ENCODE results near the gene PIGQ.

- TF ChIP-seq, protein P1, sequence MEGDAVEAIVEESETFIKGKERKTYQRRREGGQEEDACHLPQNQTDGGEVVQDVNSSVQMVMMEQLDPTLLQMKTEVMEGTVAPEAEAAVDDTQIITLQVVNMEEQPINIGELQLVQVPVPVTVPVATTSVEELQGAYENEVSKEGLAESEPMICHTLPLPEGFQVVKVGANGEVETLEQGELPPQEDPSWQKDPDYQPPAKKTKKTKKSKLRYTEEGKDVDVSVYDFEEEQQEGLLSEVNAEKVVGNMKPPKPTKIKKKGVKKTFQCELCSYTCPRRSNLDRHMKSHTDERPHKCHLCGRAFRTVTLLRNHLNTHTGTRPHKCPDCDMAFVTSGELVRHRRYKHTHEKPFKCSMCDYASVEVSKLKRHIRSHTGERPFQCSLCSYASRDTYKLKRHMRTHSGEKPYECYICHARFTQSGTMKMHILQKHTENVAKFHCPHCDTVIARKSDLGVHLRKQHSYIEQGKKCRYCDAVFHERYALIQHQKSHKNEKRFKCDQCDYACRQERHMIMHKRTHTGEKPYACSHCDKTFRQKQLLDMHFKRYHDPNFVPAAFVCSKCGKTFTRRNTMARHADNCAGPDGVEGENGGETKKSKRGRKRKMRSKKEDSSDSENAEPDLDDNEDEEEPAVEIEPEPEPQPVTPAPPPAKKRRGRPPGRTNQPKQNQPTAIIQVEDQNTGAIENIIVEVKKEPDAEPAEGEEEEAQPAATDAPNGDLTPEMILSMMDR (IDR thresholded peaks at IDR 0.05) = no peak
- TF ChIP-seq POLR2A (IDR thresholded peaks at IDR 0.05) = no peak
Observed at GRCh38 chr16:528111-529011, 41.4 kb upstream of the PIGQ start.

Data from heart left ventricle (tissue), 13 donors.